Measurements from ENCODE around the gene BBS9.

DNA sequence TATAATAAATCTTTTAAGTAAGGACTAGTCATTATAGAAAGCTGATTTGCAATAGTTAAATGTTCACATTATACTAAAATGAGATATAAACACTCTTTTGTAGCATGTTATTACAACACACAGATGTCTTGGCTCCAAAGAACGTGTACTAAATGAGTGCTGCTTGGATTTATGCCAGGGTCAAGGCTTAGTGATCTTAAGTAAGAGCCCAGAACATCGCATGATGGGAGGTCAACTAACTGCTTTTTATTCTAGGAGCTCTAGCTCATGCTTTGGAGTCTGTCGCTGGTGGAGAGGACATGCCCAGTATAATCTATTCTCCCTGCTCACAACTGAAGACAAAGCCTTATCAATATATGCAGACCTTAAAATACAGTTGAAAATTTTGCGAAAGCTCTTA, 315.1 kb downstream of the BBS9 start:
- no peak for TF ChIP-seq POLR2AphosphoS5 (IDR thresholded peaks at IDR 0.05)
- TF ChIP-seq, protein P1, sequence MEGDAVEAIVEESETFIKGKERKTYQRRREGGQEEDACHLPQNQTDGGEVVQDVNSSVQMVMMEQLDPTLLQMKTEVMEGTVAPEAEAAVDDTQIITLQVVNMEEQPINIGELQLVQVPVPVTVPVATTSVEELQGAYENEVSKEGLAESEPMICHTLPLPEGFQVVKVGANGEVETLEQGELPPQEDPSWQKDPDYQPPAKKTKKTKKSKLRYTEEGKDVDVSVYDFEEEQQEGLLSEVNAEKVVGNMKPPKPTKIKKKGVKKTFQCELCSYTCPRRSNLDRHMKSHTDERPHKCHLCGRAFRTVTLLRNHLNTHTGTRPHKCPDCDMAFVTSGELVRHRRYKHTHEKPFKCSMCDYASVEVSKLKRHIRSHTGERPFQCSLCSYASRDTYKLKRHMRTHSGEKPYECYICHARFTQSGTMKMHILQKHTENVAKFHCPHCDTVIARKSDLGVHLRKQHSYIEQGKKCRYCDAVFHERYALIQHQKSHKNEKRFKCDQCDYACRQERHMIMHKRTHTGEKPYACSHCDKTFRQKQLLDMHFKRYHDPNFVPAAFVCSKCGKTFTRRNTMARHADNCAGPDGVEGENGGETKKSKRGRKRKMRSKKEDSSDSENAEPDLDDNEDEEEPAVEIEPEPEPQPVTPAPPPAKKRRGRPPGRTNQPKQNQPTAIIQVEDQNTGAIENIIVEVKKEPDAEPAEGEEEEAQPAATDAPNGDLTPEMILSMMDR (IDR thresholded peaks at IDR 0.05) = no peak
- TF ChIP-seq POLR2A (IDR thresholded peaks at IDR 0.05) = no peak
- no peak for TF ChIP-seq EP300 (IDR thresholded peaks at IDR 0.05)

Data from suprapubic skin (tissue), 4 donors.